HepG2 (cell line): Measurements from ENCODE around the gene RPLP2. TPM values are rescaled to one million over a fixed set of nuclear protein-coding genes. Genes with fewer than 3 reads are reported as not detected.

Experiments
- AKNA ChIP-seq: sonication (generic); formaldehyde crosslinking; IDR thresholded peaks from 2 replicates; pipeline ENCODE4 v1.4.0; 2020; ENCODE audit warnings: missing genetic modification reagents, borderline replicate concordance
- CHD2 ChIP-seq: IDR thresholded peaks from 2 replicates; pipeline ENCODE4 v1.6.1; 2011; ENCODE audit warnings: low read depth, low read length, improper control_type of control experiment
- FOSL1 ChIP-seq: sonication (generic); formaldehyde crosslinking; IDR thresholded peaks from 2 replicates; pipeline ENCODE4 v1.9.0; 2021; ENCODE audit warnings: missing genetic modification reagents, borderline replicate concordance
- FOXP4 ChIP-seq: sonication (generic); formaldehyde crosslinking; IDR thresholded peaks from 2 replicates; pipeline ENCODE4 v1.4.0; 2020; ENCODE audit warnings: missing genetic modification reagents
- HOXA7 ChIP-seq: sonication (generic); formaldehyde crosslinking; IDR thresholded peaks from 2 replicates; pipeline ENCODE4 v1.8.1; 2022; ENCODE audit warnings: mild to moderate bottlenecking, missing genetic modification reagents, moderate library complexity
- KDM2A ChIP-seq: sonication (generic); formaldehyde crosslinking; IDR thresholded peaks from 2 replicates; pipeline ENCODE4 v1.4.0; 2020; ENCODE audit warnings: low read depth, missing genetic modification reagents, borderline replicate concordance
- PAX8 ChIP-seq: sonication (generic); formaldehyde crosslinking; IDR thresholded peaks from 2 replicates; pipeline ENCODE4 v1.8.0; 2022; ENCODE audit warnings: mild to moderate bottlenecking, missing genetic modification reagents, borderline replicate concordance
- RFX1 ChIP-seq: fragments of 450-650 bp; IDR thresholded peaks from 2 replicates; pipeline ENCODE4 v1.6.1; 2017
- SMC3 ChIP-seq: IDR thresholded peaks from 2 replicates; pipeline ENCODE4 v1.6.1; 2011; ENCODE audit warnings: low read length, improper control_type of control experiment
- SYNCRIP ChIP-seq: fragments of 200-400 bp; formaldehyde crosslinking; IDR thresholded peaks from 2 replicates; pipeline ENCODE4 v1.6.1; 2018; ENCODE audit warnings: mild to moderate bottlenecking, low read depth, low read length; ENCODE audit not compliant: insufficient read depth
- YEATS2 ChIP-seq: sonication (generic); formaldehyde crosslinking; IDR thresholded peaks from 2 replicates; pipeline ENCODE4 v1.4.0; 2020; ENCODE audit warnings: missing genetic modification reagents, borderline replicate concordance
- ZBED4 ChIP-seq: sonication (generic); formaldehyde crosslinking; IDR thresholded peaks from 2 replicates; pipeline ENCODE4 v1.4.0; 2020; ENCODE audit warnings: missing genetic modification reagents, borderline replicate concordance
- ZNF484 ChIP-seq: sonication (generic); formaldehyde crosslinking; IDR thresholded peaks from 2 replicates; pipeline ENCODE4 v1.5.1; 2020; ENCODE audit warnings: mild to moderate bottlenecking, low read depth, missing genetic modification reagents, borderline replicate concordance
- ZNF549 ChIP-seq: sonication (generic); formaldehyde crosslinking; IDR thresholded peaks from 2 replicates; pipeline ENCODE4 v1.5.0; 2020; ENCODE audit warnings: missing genetic modification reagents
- ZNF788 ChIP-seq: sonication (generic); formaldehyde crosslinking; IDR thresholded peaks from 2 replicates; pipeline ENCODE4 v1.5.0; 2020; ENCODE audit warnings: mild to moderate bottlenecking, missing genetic modification reagents, borderline replicate concordance
- polyA plus RNA-seq, 8 experiments: library from polyadenylated mRNA; depleted of rRNA in 3 of 8; stranded (reverse) in 7 of 8; unstranded in 1 of 8; fragments of >200 nt; fragmentation: Illumina TruSeq in 4 of 8; extraction: Trizol in 4 of 8; gene quantifications; 2 replicates each; pipeline versions ENCODE4 v1.2.1 to v1.2.3, GENCODE V29; 2011 to 2016; ENCODE audit warnings: low read depth in 4 of 8, missing spikeins in 1 of 8, mixed read lengths in 1 of 8; ENCODE audit not compliant: insufficient read depth in 1 of 8
- total RNA-seq, 5 experiments: library from RNA; depleted of rRNA; stranded (reverse); fragments of >200 nt; fragmentation: Illumina TruSeq; extraction: Trizol; gene quantifications; 2 replicates each; pipeline ENCODE4 v1.2.3, GENCODE V29; 2016; ENCODE audit warnings: low read depth in 1 of 5

RPLP2 gene
- total and polyA plus RNA-seq, 2 of the 13 experiments (the other 11 are each of a cell fraction or from before 2014, with no cell fraction given): 978 to 2,106 TPM

- TF ChIP-seq FOSL1 (CRISPR knock-in tag) (no peak), HOXA7 (no peak), KDM2A (CRISPR knock-in tag) (peak; percentile 40; the same call in 1 of the 2 replicates), FOXP4 (CRISPR knock-in tag) (no peak), ZNF788 (CRISPR knock-in tag) (0 out of 2 replicates have a peak, but pooled peaks have one; percentile 7), CHD2 (no peak), ZNF549 (CRISPR knock-in tag) (no peak), ZNF484 (CRISPR knock-in tag) (no peak), SYNCRIP (no peak), AKNA (no peak), SMC3 (no peak), YEATS2 (CRISPR knock-in tag) (no peak), PAX8 (CRISPR knock-in tag) (no peak), ZBED4 (no peak), RFX1 (no peak)
Measured at GRCh38 chr11:776561-777287, 33.0 kb upstream of the RPLP2 start (continued).
